ENCODE measurements around the gene GPR15LG.

GPR15LG gene

DNA sequence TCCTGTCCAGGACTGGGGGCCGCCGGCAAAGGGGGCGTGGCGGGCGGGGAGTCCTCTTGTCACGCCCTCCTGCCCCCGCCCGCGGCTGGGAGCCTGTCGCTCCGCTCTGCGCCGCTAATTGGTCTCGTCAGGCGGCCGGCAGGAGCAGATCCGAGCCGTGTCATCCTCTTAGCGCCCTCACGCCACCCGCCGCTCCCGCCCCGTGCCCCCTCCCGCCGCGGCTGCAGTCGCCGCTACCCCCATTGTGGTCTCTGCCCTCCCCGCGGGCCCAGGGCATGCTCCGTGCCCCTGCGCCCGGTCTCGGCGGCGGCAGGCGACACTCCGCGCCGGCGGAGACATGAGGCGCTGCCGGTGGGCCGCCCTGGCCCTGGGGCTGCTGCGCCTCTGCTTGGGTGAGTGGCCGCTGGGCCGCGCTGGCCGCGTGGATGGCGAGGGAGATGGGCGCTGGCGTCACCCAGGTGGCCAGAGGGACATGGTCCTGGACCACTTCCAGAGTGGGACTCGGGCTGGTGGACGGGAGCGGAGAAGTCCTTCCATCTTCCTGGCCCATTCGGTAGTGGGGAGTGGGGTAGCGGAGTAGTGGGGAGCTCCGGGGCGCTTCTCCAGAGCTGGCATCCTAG lies 20.9 kb downstream of the GPR15LG start, which contains the start of gene CDHR1:
TSS of gene CDHR1 (plus strand) at position 114 of the 620 bp plus-strand sequence. CDS start at position 338, 224 bp downstream.
- peak; percentile 41 for DNase-seq

DNA sequence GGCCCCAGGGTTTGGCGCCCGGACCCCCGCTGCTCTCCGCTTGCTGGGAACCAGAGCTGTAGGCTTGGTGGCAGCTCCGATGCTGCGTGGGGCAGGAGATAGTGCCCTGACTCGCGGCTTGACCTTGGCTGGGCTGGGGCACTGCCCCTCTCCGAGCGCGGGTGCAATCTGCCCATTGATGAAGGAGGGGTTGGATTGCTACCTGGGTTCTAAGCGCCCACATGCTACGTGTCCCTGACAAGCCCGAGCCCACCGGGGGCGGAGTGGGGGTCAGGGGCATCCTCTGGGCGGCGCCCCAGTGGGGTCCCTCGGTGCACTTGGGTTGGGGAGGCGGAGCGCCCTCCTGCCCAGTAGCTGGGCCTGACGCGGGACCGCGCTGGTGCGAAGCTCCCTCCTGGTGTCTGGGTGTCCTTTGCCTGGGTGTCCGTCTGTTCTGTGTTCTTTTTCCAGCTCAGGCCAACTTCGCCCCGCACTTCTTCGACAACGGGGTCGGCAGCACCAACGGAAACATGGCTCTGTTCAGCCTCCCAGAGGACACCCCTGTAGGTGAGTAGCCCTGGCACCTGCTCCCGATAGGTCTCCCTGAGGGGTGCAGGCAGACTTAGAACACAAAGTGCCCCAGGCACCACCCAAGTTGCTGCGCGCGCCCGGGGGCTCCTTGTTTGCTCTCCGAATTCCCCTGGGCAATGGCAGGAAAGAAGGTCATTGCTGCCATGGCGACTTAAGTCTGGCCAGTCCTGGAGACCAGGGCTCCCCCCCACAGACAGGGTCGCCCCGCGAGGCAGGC lies 21.6 kb downstream of the GPR15LG start:
- no peak for DNase-seq

DNA sequence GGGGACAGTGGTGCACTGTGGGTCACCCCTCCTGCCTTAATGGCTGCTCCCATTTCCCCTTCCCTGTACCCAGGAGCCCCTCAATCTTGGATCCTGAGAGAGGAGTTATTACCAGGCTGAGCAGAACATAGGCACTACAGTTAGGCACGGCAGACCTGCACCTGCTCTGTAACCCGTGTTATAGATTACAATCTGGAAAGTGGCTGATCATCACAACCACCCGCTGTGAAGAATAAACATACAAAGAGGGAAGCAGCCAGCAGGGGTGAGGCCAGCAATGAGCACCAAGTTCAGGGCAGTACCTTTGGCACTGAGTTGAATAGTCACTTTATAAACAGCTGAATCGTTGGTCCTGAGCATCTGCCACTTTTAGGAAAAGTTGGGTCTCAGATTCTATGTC lies 22.5 kb downstream of the GPR15LG start:
- DNase-seq: no peak

DNA sequence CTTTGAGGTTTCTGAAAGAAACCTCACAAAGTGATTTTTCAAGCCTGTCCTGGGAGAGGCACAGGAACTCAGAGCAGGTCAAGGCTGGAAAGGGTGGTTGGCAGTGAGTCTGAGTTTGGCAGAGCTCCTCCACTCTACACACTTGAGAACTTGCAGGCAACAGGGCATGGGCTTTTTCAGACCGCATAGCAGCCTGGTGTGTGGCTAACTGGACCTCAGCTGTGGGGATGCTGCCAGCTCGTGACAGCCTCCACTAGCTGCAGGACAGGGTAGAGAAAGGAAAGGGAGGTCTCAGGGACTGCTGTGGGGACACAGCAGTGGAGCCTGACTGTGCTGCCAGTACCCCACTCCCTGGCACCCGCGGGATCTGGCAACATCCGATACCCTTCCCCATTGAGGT lies 23.3 kb downstream of the GPR15LG start:
- no peak for DNase-seq

DNA sequence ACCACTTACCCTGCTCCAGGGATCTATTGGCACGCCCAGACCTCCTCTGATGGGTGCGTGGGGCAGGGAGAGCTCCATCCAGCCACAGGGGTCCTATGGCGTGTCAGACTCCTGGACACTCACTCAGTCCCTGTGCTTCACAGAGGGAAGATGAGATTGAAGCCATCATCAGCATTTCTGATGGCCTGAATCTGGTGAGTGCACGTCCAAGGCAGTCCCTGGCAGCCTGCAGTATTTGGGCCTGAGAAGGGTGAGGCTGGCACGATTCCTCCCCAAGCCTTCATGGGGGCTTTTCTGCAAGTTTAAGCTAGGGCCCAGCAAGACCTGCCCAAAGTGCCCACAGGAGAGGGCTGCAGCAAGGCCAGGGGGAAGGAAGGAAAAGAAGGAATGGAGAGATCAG lies 24.0 kb downstream of the GPR15LG start:
- no peak for DNase-seq

DNA sequence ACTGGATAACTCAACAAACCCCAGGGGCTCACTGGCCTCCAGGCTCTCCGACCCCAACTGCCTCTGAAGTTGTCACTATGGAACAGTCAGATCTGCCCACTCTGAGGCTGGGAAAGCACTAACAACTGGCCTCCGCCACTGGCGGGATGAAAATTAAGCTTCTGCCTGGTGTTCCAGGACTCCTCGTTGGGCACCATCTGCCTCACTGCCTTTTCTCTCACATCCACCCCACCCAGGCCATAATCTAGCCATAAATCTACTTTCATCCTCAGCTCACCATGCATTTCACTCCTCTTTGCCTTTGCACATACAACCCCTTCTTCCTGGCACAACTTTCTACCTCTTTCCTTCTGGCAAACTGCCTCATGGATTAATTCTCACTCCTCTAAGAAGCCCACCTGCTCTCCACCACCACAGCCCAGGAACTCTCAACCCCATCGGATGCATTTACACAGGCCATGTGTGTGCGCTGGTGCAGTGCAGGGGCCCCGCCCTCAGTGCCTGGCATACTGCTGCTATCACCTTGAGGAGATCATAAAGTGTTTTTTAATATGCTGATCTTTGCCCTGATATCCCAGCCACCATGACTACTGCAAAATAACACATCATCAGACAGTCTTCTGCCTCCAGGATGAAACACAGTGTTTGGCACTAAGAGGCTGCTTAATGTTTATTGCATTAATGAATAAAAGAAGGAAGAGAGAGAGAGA lies 24.8 kb downstream of the GPR15LG start:
- DNase-seq: no peak

DNA sequence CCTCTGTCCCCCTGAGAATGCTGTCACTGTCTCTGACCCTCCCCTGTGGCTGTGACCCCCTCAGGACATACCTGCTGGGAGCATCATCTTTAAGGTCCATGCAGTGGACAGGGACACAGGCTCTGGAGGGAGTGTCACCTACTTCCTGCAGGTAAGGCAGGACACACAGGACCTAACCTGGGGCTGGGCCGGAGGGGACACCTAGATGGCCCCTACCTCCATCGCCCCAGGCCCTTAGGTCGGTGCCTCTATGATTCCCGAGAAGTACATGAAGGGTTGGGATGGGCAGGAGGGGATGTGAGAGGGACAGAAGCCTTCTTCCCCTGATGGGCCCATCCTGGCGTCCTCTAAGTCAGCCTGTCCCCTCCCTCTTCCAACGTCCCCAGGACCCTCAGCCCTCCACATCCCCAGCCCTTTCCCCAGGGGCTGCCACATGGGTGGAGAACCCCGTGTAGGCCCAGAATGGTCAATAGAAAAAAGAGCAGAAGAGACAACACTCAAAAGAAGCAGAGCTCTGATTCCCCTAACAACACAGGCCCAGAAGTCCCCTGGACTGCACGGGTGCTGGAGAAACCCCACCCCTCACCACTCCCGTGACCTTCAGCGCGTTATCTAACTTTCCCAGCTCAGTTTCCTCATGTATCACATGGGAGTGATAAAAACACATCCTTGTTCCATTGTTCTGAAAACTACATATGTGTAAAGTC lies 27.1 kb downstream of the GPR15LG start:
- no peak for DNase-seq

DNA sequence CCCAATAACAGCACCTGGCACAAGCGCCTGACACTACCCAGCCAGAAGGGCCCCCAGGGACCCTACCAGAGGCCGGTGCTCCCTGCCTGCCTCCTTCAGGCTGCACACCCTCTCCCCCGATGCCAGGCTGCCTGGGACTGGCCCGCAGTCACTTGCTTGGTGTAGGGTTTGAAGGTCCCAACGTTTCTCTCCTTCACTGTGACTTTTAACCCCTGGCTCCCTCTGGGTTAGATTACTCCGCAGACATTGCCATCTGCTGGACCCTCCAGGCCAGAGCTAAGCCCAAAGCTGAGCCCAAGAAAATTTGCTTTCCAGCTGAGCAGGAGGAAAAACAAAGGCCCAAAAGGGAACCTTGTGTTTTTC lies 27.6 kb downstream of the GPR15LG start:
- DNase-seq: no peak

DNA sequence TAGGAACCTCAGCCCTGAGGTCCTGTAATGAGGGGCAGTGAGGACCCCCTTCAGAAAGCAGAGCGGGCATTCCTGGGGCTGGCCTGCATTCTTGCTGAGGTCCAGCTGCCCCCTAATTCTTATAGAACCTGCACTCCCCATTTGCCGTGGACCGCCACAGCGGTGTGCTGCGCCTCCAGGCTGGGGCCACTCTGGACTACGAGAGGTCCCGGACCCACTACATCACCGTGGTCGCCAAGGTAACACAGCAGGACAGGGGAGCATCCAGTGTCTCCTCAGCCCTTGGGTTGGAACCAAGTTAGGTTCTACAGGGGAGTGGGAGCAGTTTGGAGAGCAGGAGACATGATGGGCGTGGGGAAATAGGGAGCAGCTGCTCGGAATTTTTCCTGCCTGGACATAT lies 28.1 kb downstream of the GPR15LG start:
- DNase-seq: no peak

DNA sequence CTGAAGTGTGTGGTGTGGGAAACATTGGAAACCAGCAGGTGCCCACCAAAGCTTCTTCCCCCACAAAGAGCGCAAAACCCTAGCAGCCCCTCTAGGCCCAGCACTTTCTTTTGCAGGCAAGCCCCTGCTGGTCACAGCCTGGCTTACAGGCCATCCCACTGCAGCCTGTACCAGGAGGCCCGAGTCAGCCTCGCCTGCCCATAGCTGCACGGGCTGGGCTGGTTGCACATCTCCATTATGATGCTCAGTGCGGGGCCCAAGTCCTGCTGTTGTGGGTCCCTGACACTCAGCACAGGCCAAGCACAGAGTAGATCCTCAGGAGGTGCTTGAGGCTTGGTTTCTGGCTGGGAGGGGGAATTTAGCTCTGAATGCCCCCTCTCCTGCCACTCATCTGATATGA lies 28.7 kb downstream of the GPR15LG start:
- no peak for DNase-seq

DNA sequence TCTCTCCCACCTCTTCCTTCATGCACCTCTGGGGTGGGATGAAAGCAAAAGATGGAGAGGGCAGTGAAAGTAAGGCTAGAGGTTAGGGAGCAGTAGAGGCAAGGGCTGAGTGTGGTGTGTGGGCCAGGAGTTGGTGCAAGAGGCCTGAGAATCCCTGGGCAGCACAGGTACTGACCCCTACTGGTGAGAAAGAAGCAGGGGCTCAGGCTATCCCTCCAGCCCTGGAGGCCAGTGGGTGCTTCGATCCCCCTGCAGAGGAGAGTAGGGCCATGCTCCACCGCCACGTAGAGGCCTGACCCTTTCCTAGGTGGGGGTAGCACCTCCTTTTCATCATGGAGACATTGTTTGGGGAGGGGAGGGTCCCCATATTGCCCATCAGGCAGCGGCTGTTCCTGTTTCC lies 30.5 kb downstream of the GPR15LG start:
- DNase-seq: no peak

DNA sequence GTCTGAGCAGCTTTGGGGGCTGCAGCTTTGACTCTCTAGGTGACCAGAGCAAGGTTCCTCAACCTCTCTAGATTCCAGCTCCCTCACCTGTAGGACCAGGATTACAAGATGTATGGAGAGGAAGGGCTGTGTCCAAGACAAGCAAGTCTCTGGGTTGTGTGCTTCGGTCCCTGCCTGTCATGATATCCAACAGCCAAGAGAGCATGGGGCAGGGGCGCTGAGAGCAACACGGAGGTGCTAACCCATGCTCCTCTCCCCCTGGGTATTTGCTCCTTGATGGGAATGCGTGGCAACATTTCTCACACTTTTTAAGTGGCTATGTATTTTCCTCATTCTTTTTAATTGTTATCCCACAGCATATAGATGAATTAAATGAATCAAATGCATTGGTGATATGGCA lies 31.0 kb downstream of the GPR15LG start:
- DNase-seq: no peak

DNA sequence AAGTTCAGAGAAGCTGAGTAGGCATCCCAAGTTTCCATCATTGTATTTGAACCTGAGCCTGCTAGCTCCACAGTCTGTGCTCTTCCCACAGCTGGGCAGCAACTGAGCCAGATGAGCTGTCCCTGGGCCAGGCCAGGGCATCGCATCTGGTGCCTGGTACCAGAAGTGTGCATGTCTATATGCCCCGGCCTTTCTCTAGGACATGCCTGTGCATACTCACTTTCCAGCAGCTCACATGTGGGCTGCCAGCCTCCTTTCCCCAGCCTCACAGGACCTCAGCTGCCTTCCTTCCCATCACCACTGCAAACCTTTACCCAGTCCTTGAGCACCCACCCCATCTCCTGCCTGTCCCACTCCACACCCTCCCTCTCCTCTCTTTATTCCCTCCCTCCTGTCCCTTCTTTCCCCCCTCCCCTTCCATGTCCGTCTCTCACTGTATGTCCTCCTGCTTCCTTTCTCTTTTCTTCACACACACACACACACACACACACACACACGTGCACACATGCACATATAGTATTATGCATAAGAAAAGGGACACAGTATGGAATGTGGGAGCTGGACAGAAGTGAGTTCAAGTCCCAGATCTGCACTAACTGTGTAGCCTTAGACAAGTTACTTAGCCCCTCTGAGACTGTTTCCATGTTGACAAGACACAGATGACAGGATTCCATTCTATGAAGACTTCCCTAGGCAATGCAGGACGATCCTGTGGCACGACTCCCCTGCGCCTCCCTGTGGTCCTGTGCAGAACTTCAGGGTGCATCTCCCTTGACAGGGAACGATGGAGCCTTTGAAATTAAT lies 31.6 kb downstream of the GPR15LG start:
- peak; percentile 51 for DNase-seq

DNA sequence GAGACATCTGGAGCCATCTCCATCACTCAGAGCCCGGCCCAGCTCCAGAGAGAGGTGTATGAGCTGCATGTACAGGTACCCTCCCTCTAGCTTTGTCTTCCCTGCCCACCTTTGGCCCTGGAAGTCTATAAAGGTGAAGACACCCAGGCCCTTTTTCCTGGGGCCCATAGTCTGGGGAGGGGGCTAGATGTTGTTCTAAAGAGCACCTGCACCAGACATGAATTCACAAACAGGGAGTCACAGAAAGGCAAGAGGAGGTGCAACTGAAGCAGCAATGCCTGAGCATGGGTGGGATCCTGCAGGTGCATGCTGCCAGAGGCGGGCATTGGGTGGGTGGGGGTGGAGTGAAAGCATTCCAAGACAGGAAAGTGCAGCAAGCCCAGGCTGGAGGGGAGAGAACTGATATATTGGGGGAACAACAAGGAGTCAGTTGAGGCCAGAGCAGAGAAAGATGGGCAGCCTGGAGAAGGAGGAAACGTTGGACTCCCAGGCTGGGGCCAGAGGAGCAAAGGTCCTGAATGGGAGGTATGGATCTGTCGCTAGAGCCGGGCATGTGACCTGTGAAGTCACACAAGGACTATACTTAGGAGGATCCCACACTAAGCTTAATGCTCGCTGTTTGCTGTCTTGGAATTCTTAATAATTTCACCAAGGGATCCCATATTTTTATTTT lies 32.4 kb downstream of the GPR15LG start:
- DNase-seq: no peak

DNA sequence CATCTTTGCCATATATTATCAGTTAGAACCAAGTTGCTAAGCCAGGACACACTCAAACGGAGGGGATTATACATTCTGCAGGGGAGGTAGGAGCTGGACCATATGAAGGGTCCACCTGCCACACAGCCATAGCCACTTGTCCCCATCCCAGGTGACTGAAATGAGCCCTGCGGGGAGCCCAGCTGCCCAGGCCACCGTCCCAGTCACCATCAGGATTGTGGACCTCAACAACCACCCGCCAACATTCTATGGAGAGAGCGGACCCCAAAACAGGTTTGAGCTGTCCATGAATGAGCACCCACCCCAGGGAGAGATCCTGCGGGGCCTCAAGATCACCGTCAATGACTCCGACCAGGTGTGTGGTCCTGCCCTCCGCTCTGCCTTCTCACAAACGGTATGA lies 34.4 kb downstream of the GPR15LG start:
- DNase-seq: no peak

DNA sequence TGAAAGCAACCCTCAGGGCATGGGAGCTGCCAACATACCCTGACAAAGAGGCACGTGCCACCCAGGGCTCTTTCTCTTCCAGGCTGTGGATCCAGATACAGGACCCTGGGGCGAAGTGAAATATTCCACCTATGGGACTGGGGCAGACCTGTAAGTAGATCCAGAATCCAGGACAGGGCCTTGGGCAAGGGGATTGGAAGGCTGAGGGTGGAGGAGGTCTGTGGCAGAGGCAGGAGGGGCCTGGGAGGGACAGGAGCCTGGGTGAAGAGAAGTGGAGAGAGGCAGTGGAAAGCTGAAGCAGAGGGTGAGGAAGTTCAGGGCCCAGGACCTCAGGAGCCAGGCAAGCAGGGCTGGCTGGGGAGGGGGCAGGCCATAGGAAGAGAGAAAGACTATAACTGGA lies 38.0 kb downstream of the GPR15LG start:
- DNase-seq: no peak

DNA sequence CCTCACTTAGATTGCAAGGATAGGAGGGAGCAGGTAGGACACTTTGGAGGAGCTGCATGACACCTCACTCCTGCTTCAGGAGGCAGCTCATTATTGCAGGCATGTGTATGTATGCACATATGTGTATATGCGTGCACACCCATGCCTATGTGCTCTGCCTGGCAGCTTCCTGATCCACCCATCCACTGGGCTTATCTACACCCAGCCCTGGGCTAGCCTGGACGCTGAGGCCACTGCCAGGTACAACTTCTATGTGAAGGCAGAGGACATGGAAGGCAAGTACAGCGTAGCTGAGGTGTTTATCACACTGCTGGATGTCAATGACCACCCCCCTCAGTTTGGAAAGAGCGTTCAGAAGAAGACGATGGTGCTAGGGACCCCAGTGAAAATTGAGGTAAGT lies 38.4 kb downstream of the GPR15LG start:
- no peak for DNase-seq

DNA sequence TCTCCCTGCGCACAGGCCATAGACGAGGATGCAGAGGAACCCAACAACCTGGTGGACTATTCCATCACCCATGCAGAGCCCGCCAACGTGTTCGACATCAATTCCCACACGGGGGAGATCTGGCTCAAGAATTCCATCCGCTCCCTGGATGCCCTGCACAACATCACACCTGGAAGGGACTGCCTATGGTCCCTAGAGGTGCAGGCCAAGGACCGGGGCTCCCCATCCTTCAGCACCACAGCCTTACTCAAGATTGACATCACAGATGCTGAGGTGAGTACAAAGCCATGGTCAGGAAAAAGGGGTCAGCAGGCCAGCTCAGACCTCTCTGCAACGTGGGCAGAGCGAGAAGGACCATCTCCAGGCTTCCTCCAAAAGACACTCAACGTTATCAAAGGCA lies 39.5 kb downstream of the GPR15LG start:
- DNase-seq: no peak

DNA sequence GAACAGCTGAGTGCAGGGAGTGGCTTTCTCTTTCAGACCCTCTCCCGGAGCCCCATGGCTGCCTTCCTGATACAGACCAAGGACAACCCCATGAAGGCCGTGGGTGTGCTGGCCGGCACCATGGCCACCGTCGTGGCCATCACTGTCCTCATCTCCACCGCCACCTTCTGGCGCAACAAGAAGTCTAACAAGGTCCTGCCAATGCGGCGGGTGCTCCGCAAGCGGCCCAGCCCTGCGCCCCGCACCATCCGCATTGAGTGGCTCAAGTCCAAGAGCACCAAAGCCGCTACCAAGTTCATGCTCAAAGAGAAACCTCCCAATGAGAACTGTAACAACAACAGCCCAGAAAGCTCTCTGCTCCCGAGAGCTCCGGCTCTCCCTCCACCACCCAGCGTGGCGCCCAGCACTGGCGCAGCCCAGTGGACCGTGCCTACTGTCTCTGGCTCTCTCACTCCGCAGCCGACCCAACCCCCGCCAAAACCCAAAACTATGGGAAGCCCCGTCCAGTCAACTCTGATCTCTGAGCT lies 40.5 kb downstream of the GPR15LG start:
- no peak for DNase-seq

DNA sequence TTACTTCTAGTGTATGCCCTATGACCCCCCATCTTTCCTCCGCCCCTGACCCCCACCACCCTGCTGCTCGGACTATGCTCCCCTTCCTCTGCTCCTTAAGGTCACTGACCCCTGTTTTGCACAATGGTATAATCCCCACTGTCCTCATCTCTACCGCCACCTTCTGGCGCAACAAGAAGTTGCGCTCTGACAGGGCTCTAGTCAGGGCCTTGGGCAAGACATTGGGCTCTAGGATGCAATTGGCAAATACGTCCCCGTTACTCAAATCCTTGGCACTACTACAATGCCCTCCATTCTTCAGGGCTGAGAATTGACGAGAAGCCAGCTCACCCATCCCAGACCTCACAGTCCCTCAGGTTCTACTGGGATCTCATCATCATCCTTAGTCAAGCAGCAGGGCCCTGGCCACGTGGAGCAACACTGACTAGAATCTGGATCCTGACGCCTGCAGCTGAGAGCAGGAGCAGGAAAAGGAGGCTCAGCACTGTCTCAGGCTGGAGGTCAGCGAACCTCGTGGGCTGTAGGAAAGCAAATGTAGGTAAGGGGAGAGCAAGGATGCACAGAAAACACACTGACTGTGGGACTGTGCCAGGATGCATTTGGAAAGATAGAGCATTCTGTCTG lies 41.1 kb downstream of the GPR15LG start:
- DNase-seq: no peak

DNA sequence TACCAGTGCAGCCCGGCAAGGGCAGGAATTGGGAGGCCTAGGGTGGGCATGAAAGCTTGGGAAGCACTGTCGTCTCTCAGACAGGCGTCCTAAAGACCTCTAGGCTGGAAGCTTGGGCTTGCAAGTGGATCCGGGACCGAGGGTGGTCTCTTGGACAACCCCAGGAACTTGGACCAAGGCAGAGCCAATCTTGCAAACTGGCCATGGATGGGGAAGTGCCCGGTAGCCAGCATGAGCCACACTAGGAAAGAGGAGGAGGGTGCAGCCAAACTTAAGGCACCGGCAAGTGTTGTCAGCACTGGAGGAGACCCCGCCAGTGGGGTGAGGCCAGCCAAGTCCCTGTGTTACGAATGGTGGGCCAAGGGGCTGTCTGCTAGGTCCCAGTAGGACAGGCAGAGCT lies 43.2 kb downstream of the GPR15LG start:
- DNase-seq: no peak

Data from stimulated activated CD4-positive, alpha-beta T cell treated with anti-CD3 and anti-CD28 coated beads, Interleukin-12 subunit alpha, Interleukin-12 subunit beta, amount 100 ng/mL, for 4 hours (primary cell).